WTC11 (cell line): ENCODE measurements around the gene ERICH4. TPM values are rescaled to one million over a fixed set of nuclear protein-coding genes. Genes with fewer than 3 reads are reported as not detected.

Source experiments
- ATAC-seq: fragments of 200-7000 bp; cut with Tn5 transposase; 2 replicates; pipeline ENCODE4 v1.10.0; 2021; ENCODE audit warnings: mild to moderate bottlenecking, moderate library complexity
- CTCF ChIA-PET: fragments of 300-600 bp; sonication (Branson Sonifier 250); formaldehyde crosslinking; loops from one replicate; lab custom pipeline; 2021; ENCODE audit warnings: antibody characterized with exemption; lab: Charles Lee
- POLR2A ChIA-PET: fragments of 350-600 bp; sonication (Branson Sonifier 250); formaldehyde crosslinking; loops from one replicate; lab custom pipeline; 2021; ENCODE audit warnings: antibody characterized with exemption; lab: Charles Lee
- DNase-seq: peaks from one replicate; pipeline ENCODE4 v3.0.0; 2021; ENCODE audit warnings: low spot score
- H3K27ac Mint-ChIP-seq: 2 replicates; pipeline ENCODE4 v1.8.0; 2021; ENCODE audit warnings: mixed read lengths
- H3K27me3 Mint-ChIP-seq: 2 replicates; pipeline ENCODE4 v1.8.0; 2021; ENCODE audit warnings: low read depth, mild to moderate bottlenecking, moderate library complexity, mixed read lengths
- H3K36me3 Mint-ChIP-seq: 2 replicates; pipeline ENCODE4 v1.8.0; 2021; ENCODE audit warnings: mixed read lengths
- H3K4me1 Mint-ChIP-seq: 2 replicates; pipeline ENCODE4 v1.8.0; 2022; ENCODE audit warnings: mixed read lengths
- H3K4me3 Mint-ChIP-seq: 2 replicates; pipeline ENCODE4 v1.8.0; 2021; ENCODE audit warnings: mild to moderate bottlenecking, moderate library complexity, mixed read lengths
- H3K9me3 Mint-ChIP-seq: 2 replicates; pipeline ENCODE4 v1.8.0; 2021; ENCODE audit warnings: mixed read lengths
- AFF4 ChIP-seq: sonication (generic); formaldehyde crosslinking; IDR thresholded peaks from 2 replicates; pipeline ENCODE4 v1.8.1; 2023; ENCODE audit warnings: mild to moderate bottlenecking, missing genetic modification reagents, borderline replicate concordance
- CDX4 ChIP-seq: fragments of 250-450 bp; sonication (Bioruptor Pico); IDR thresholded peaks from 2 replicates; pipeline ENCODE4 v1.9.0; 2021; ENCODE audit warnings: moderate library complexity, mild to moderate bottlenecking, inconsistent platforms, borderline replicate concordance
- CREB1 ChIP-seq: sonication (generic); formaldehyde crosslinking; IDR thresholded peaks from 2 replicates; pipeline ENCODE4 v1.8.0; 2023; ENCODE audit warnings: mild to moderate bottlenecking, missing genetic modification reagents
- CREM ChIP-seq: sonication (generic); formaldehyde crosslinking; IDR thresholded peaks from 2 replicates; pipeline ENCODE4 v1.8.1; 2022; ENCODE audit warnings: mild to moderate bottlenecking, missing genetic modification reagents, moderate library complexity
- ELF4 ChIP-seq: sonication (generic); formaldehyde crosslinking; IDR thresholded peaks from 2 replicates; pipeline ENCODE4 v1.8.1; 2022; ENCODE audit warnings: low read depth, mild to moderate bottlenecking, moderate library complexity, missing genetic modification reagents
- EMX1 ChIP-seq: fragments of 250-450 bp; sonication (Bioruptor Pico); IDR thresholded peaks from 2 replicates; pipeline ENCODE4 v1.8.0; 2021; ENCODE audit warnings: mild to moderate bottlenecking
- ESRRA ChIP-seq: sonication (generic); formaldehyde crosslinking; IDR thresholded peaks from 2 replicates; pipeline ENCODE4 v1.8.1; 2022; ENCODE audit warnings: mild to moderate bottlenecking, missing genetic modification reagents, borderline replicate concordance
- ETV6 ChIP-seq: sonication (generic); formaldehyde crosslinking; IDR thresholded peaks from 2 replicates; pipeline ENCODE4 v1.8.1; 2022; ENCODE audit warnings: mild to moderate bottlenecking, missing genetic modification reagents
- FOXK1 ChIP-seq: sonication (generic); formaldehyde crosslinking; IDR thresholded peaks from 2 replicates; pipeline ENCODE4 v1.8.0; 2022; ENCODE audit warnings: mild to moderate bottlenecking, moderate library complexity, missing genetic modification reagents
- GTF2I ChIP-seq: fragments of 250-450 bp; sonication (Bioruptor Pico); conservative IDR thresholded peaks from 2 replicates; pipeline ENCODE4 v1.4.0; 2021; ENCODE audit warnings: mild to moderate bottlenecking
- IRF1 ChIP-seq: sonication (generic); formaldehyde crosslinking; IDR thresholded peaks from 2 replicates; pipeline ENCODE4 v1.8.0; 2023; ENCODE audit warnings: missing genetic modification reagents
- NFE2L1 ChIP-seq: sonication (generic); formaldehyde crosslinking; IDR thresholded peaks from 2 replicates; pipeline ENCODE4 v1.8.1; 2023; ENCODE audit warnings: missing genetic modification reagents
- NR1H2 ChIP-seq: sonication (generic); formaldehyde crosslinking; IDR thresholded peaks from 2 replicates; pipeline ENCODE4 v1.9.0; 2021; ENCODE audit warnings: mild to moderate bottlenecking, moderate library complexity, missing genetic modification reagents
- NR3C1 ChIP-seq: sonication (generic); formaldehyde crosslinking; conservative IDR thresholded peaks from 2 replicates; pipeline ENCODE4 v1.8.1; 2023; ENCODE audit warnings: low read depth, mild to moderate bottlenecking, missing genetic modification reagents
- PRDM15 ChIP-seq: sonication (generic); formaldehyde crosslinking; IDR thresholded peaks from 2 replicates; pipeline ENCODE4 v1.8.0; 2022; ENCODE audit warnings: missing genetic modification reagents
- STAT6 ChIP-seq: sonication (generic); formaldehyde crosslinking; conservative IDR thresholded peaks from 2 replicates; pipeline ENCODE4 v1.8.1; 2023; ENCODE audit warnings: mild to moderate bottlenecking, low read depth, missing genetic modification reagents, moderate library complexity
- TCF7 ChIP-seq: sonication (generic); formaldehyde crosslinking; IDR thresholded peaks from 2 replicates; pipeline ENCODE4 v1.8.0; 2022; ENCODE audit warnings: mild to moderate bottlenecking, low read depth, missing genetic modification reagents, moderate library complexity
- TEAD4 ChIP-seq: sonication (generic); formaldehyde crosslinking; IDR thresholded peaks from 2 replicates; pipeline ENCODE4 v1.8.0; 2022; ENCODE audit warnings: mild to moderate bottlenecking, missing genetic modification reagents
- ZMAT4 ChIP-seq: fragments of 250-450 bp; sonication (Bioruptor Pico); IDR thresholded peaks from 2 replicates; pipeline ENCODE4 v1.9.0; 2021; ENCODE audit warnings: mild to moderate bottlenecking
- ZNF423 ChIP-seq: fragments of 250-450 bp; sonication (Bioruptor Pico); IDR thresholded peaks from 2 replicates; pipeline ENCODE4 v2.1.2; 2022; ENCODE audit warnings: mild to moderate bottlenecking, moderate library complexity
- ZNF512 ChIP-seq: sonication (generic); formaldehyde crosslinking; IDR thresholded peaks from 2 replicates; pipeline ENCODE4 v1.8.1; 2022; ENCODE audit warnings: missing genetic modification reagents, borderline replicate concordance
- total RNA-seq: library from RNA; stranded (reverse); gene quantifications from 3 replicates; pipeline ENCODE4 v1.2.3, GENCODE V29; 2021

Gene ERICH4
- total RNA-seq, 1 experiment from 2014 or later, result 0.24 TPM

GRCh38 chr19:41420101-41420880 lies 22.7 kb upstream of the ERICH4 start:
- CTCF ChIA-PET, result interaction anchor here (0.6 kb wide), 1 partner anchor 356 kb away, joined by 3 read pairs; no protein-coding TSS in a partner anchor
- DNase-seq (no peak), ATAC-seq (no peak)
- Mint-ChIP-seq H3K4me1 (no peaks in the 10 kb centered on the region), H3K36me3 (peaks cover 9% of the 10 kb centered on the region), H3K9me3 (no peaks in the 10 kb centered on the region), H3K27me3 (no peaks in the 10 kb centered on the region), H3K27ac (no peak overlapping the region), H3K4me3 (no peak overlapping the region)
- POLR2A ChIA-PET, result no interaction called here
- TF ChIP-seq FOXK1 (CRISPR knock-in tag) (no peak), EMX1 (CRISPR knock-in tag) (no peak), CREM (CRISPR knock-in tag) (no peak), CDX4 (no peak), ESRRA (CRISPR knock-in tag) (no peak)
- TF ChIP-seq, all 79 proteins: peak for 0

- CTCF ChIA-PET, result interaction anchor here (0.6 kb wide), 1 partner anchor 279 kb away, joined by 3 read pairs; no protein-coding TSS in a partner anchor
- TF ChIP-seq ZNF512 (CRISPR knock-in tag), result no peak
- TF ChIP-seq NFE2L1 (CRISPR knock-in tag), result no peak
- TF ChIP-seq AFF4 (CRISPR knock-in tag), result no peak
- no peak for TF ChIP-seq ZMAT4 (CRISPR knock-in tag)
- TF ChIP-seq PRDM15, result no peak
- TF ChIP-seq GTF2I (CRISPR knock-in tag), result no peak
- TF ChIP-seq ZNF423, result no peak
- no peak for TF ChIP-seq TCF7 (CRISPR knock-in tag)
- TF ChIP-seq TEAD4 (CRISPR knock-in tag), result no peak
- no peak for TF ChIP-seq STAT6 (CRISPR knock-in tag)
- TF ChIP-seq IRF1 (CRISPR knock-in tag), result no peak
- TF ChIP-seq CREB1 (CRISPR knock-in tag), result no peak
- TF ChIP-seq NR3C1 (CRISPR knock-in tag), result no peak
- no peak for TF ChIP-seq ETV6 (CRISPR knock-in tag)
- no peak for TF ChIP-seq NR1H2 (CRISPR knock-in tag)
- TF ChIP-seq ELF4 (CRISPR knock-in tag), result no peak
- TF ChIP-seq, all 79 proteins: peak for 0
- Mint-ChIP-seq H3K9me3 (no peaks in the 10 kb centered on the region), H3K27ac (no peak overlapping the region), H3K4me1 (no peaks in the 10 kb centered on the region), H3K4me3 (no peak overlapping the region), H3K27me3 (no peaks in the 10 kb centered on the region), H3K36me3 (peaks cover 9% of the 10 kb centered on the region)
- ATAC-seq, result no peak
- no peak for DNase-seq
- POLR2A ChIA-PET, result interaction anchor here (0.6 kb wide), 1 partner anchor 170 kb away, joined by 4 read pairs; no protein-coding TSS in a partner anchor
Observed at GRCh38 chr19:41421314-41421713, 21.6 kb upstream of the ERICH4 start.
